ENCODE measurements around the gene CEP104.

GRCh38 chr1:3869751-3870301, 12.8 kb upstream of the CEP104 start:
- no peak for TF ChIP-seq CREB5 (CRISPR knock-in tag; IDR thresholded peaks at IDR 0.05; ENCODE audit: low read depth)
- TF ChIP-seq POU6F1 (CRISPR knock-in tag; IDR thresholded peaks at IDR 0.05; ENCODE audit: borderline replicate concordance, low read depth): no peak
- no peak for TF ChIP-seq PATZ1 (CRISPR knock-in tag; IDR thresholded peaks at IDR 0.05; ENCODE audit: borderline replicate concordance)
